Adipose tissue (tissue), 3 donors: ENCODE measurements around the gene FAAH. TPM values are rescaled to one million over a fixed set of nuclear protein-coding genes. Genes with fewer than 3 reads are reported as not detected.

ENCODE experiments used
- H3K27ac ChIP-seq: one replicate; pipeline ENCODE4 v1.5.1; 2013; ENCODE audit warnings: low read depth, low read length
- WGBS, 3 donors: extraction: QIAGEN DNeasy Blood & Tissue Kit; methylation state at CpG; one replicate each; pipeline ENCODE4 v1.1.7; 2013; 5-methylcytosine and 5-hydroxymethylcytosine counted together
- polyA plus RNA-seq, 3 donors: library from polyadenylated mRNA; stranded (reverse); fragments of 200-250 nt; gene quantifications; one replicate each; pipeline ENCODE4 v1.2.3, GENCODE V29; 2013
- donor health status: healthy with polysubstance abuse.
- donor health status: Bipolar disorder and iron deficiency.
- donor health status: healthy.

FAAH gene
- polyA plus RNA-seq, 3 donors = 9.2 to 31.4 (median 24.6) TPM

- no peak overlapping the region for H3K27ac ChIP-seq
- 83 to 86% (median 83%) methylated on average over 8 of the region's 8 CpGs for WGBS, 3 donors
These were observed 65.2 kb downstream of the FAAH start for GRCh38 chr1:46459315-46459714.

- H3K27ac ChIP-seq = no peak overlapping the region
- 65 to 69% (median 68%) methylated on average over 11 of the region's 11 CpGs for WGBS, 3 donors
These were observed 67.1 kb downstream of the FAAH start for GRCh38 chr1:46461017-46461808.

GRCh38 chr1:46461809-46462448, 67.8 kb downstream of the FAAH start:
- no peak overlapping the region for H3K27ac ChIP-seq
- WGBS, 3 donors = 51 to 55% (median 51%) methylated on average over 5 of the region's 5 CpGs

Other genes starting within 250 kb of the FAAH start
- 10 to 100 TPM in 1 of 3 donors, 1 to 10 TPM in 2; 3.0 to 18.4 (median 7.0) TPM for gene TSPAN1, start 219.2 kb upstream of the FAAH start, polyA plus RNA-seq
- not detected for gene P3R3URF, start 217.8 kb upstream of the FAAH start, polyA plus RNA-seq
- gene POMGNT1, start 195.9 kb upstream of the FAAH start, polyA plus RNA-seq = 10 to 100 TPM; 23.8 to 39.3 (median 24.2) TPM
- gene LURAP1, start 191.0 kb upstream of the FAAH start, polyA plus RNA-seq = 1 to 10 TPM in 1 of 3 donors, under 1 TPM in 2; 0.16 to 2.6 (median 0.82) TPM
- gene RAD54L, start 146.6 kb upstream of the FAAH start, polyA plus RNA-seq = under 1 TPM; 0.10 to 0.24 (median 0.11) TPM
- 10 to 100 TPM; 29.5 to 52.7 (median 33.1) TPM for gene LRRC41, start 90.7 kb upstream of the FAAH start, polyA plus RNA-seq
- 100 to 1,000 TPM; 224 to 744 (median 624) TPM for gene UQCRH, start 90.6 kb upstream of the FAAH start, polyA plus RNA-seq
- 10 to 100 TPM; 10.0 to 19.8 (median 10.8) TPM for gene NSUN4, start 53.5 kb upstream of the FAAH start, polyA plus RNA-seq
- gene DMBX1, start 95.5 kb downstream of the FAAH start, polyA plus RNA-seq = under 1 TPM in 1 of 3 donors, not detected in 2; 0.16 TPM
- not detected for gene KNCN, start 157.3 kb downstream of the FAAH start, polyA plus RNA-seq
- gene MKNK1, start 210.0 kb downstream of the FAAH start, polyA plus RNA-seq = 10 to 100 TPM; 31.0 to 63.1 (median 39.3) TPM
- 10 to 100 TPM; 16.9 to 25.8 (median 24.4) TPM for gene MOB3C, start 222.5 kb downstream of the FAAH start, polyA plus RNA-seq